CD14-positive monocyte (primary cell): ENCODE results near the gene WWC1. TPM values are rescaled to one million over a fixed set of nuclear protein-coding genes. Genes with fewer than 3 reads are reported as not detected.

Experiments used
- DNase-seq, 3 donors: peaks; one replicate each; pipeline ENCODE4 v3.0.0-alpha.2; 2011 to 2022
- H2AFZ ChIP-seq: 2 replicates; pipeline ENCODE4 v1.6.0; 2012; ENCODE audit warnings: mild to moderate bottlenecking, low read depth, low read length, inconsistent platforms; ENCODE audit not compliant: insufficient read depth, poor library complexity, severe bottlenecking
- H3K27ac ChIP-seq, 2 donors: 1 replicate in 1 of 2; 2 replicates in 1 of 2; pipeline ENCODE4 v1.5.1; 2012 to 2013; ENCODE audit warnings: low read length in 2 of 2, control low read depth in 1 of 2, inconsistent platforms in 1 of 2, low read depth in 1 of 2, mild to moderate bottlenecking in 1 of 2
- H3K27me3 ChIP-seq, 2 donors: one replicate each; pipeline versions ENCODE4 v1.6.0 to v1.6.1; 2011 to 2013; ENCODE audit warnings: low read length in 2 of 2; ENCODE audit not compliant: control insufficient read depth in 2 of 2, insufficient read depth in 2 of 2
- H3K36me3 ChIP-seq, 2 donors: replicated peaks in 1 of 2; 1 replicate in 1 of 2; 2 replicates in 1 of 2; pipeline versions ENCODE4 v1.5.1 to v1.6.1; 2012 to 2013; ENCODE audit warnings: low read length in 2 of 2, control low read depth in 1 of 2, inconsistent platforms in 1 of 2, mild to moderate bottlenecking in 1 of 2; ENCODE audit not compliant: insufficient read depth in 2 of 2, control insufficient read depth in 1 of 2
- H3K4me1 ChIP-seq, 2 donors: 1 replicate in 1 of 2; 2 replicates in 1 of 2; pipeline versions ENCODE4 v1.5.1 to v1.6.1; 2012 to 2013; ENCODE audit warnings: low read length in 2 of 2, control low read depth in 1 of 2, inconsistent platforms in 1 of 2, mild to moderate bottlenecking in 1 of 2, moderate library complexity in 1 of 2; ENCODE audit not compliant: insufficient read depth in 2 of 2, control insufficient read depth in 1 of 2
- H3K4me2 ChIP-seq: replicated peaks from 2 replicates; pipeline ENCODE3; 2012; ENCODE audit warnings: low read length, moderate library complexity, mild to moderate bottlenecking; ENCODE audit not compliant: poor library complexity, severe bottlenecking; ENCODE audit errors: extremely low read depth
- H3K4me3 ChIP-seq, 3 experiments: fragments of 200-600 bp in 1 of 3; sonication (generic) in 1 of 3; replicated peaks in 1 of 3; 1 replicate in 2 of 3; 2 replicates in 1 of 3; pipeline ENCODE4 v1.5.1; 2011 to 2013; ENCODE audit warnings: low read length in 3 of 3, mild to moderate bottlenecking in 3 of 3, control low read depth in 2 of 3, low read depth in 2 of 3, inconsistent platforms in 1 of 3, moderate library complexity in 1 of 3
- H3K79me2 ChIP-seq: 2 replicates; pipeline ENCODE4 v1.6.0; 2012; ENCODE audit warnings: mild to moderate bottlenecking, control low read depth, inconsistent platforms, low read length, moderate library complexity; ENCODE audit not compliant: insufficient read depth
- H3K9ac ChIP-seq: 2 replicates; pipeline ENCODE4 v1.6.0; 2017; ENCODE audit warnings: low read length, mild to moderate bottlenecking; ENCODE audit not compliant: insufficient read depth, poor library complexity, severe bottlenecking
- H3K9me3 ChIP-seq, 2 donors: replicated peaks in 1 of 2; 1 replicate in 1 of 2; 2 replicates in 1 of 2; pipeline versions ENCODE4 v1.5.1 to v1.6.1; 2012 to 2013; ENCODE audit warnings: low read length in 2 of 2, control low read depth in 1 of 2; ENCODE audit not compliant: control insufficient read depth in 1 of 2, insufficient read depth in 1 of 2
- H4K20me1 ChIP-seq: 2 replicates; pipeline ENCODE4 v1.6.0; 2012; ENCODE audit warnings: mild to moderate bottlenecking, low read length, control low read depth, moderate library complexity; ENCODE audit not compliant: insufficient read depth
- H3K27ac Mint-ChIP-seq, 7 donors: one replicate each; pipeline ENCODE4 v1.8.0; 2020; ENCODE audit warnings: mild to moderate bottlenecking in 7 of 7, mixed read lengths in 7 of 7, moderate library complexity in 6 of 7, inconsistent platforms in 2 of 7
- H3K27me3 Mint-ChIP-seq, 3 donors: one replicate each; pipeline ENCODE4 v1.8.0; 2021 to 2022; ENCODE audit warnings: low read depth in 3 of 3, mild to moderate bottlenecking in 3 of 3, mixed read lengths in 3 of 3, moderate library complexity in 3 of 3, inconsistent platforms in 1 of 3
- H3K36me3 Mint-ChIP-seq, 2 donors: one replicate each; pipeline ENCODE4 v1.8.0; 2020; ENCODE audit warnings: mixed read lengths in 2 of 2, inconsistent platforms in 1 of 2, mild to moderate bottlenecking in 1 of 2
- H3K4me1 Mint-ChIP-seq: one replicate; pipeline ENCODE4 v1.8.0; 2020; ENCODE audit warnings: mild to moderate bottlenecking, mixed read lengths
- H3K4me3 Mint-ChIP-seq, 2 donors: one replicate each; pipeline ENCODE4 v1.8.0; 2020; ENCODE audit warnings: mild to moderate bottlenecking in 2 of 2, mixed read lengths in 2 of 2, moderate library complexity in 1 of 2
- H3K9me3 Mint-ChIP-seq, 7 donors: one replicate each; pipeline ENCODE4 v1.8.0; 2020 to 2022; ENCODE audit warnings: mixed read lengths in 7 of 7, mild to moderate bottlenecking in 6 of 7, moderate library complexity in 6 of 7, inconsistent platforms in 2 of 7
- WGBS: methylation state at CpG from one replicate; pipeline ENCODE4 v1.1.5; 2013; ENCODE audit warnings: missing lambda C conversion rate; ENCODE audit not compliant: insufficient coverage; 5-methylcytosine and 5-hydroxymethylcytosine counted together
- intact Hi-C, 2 donors: fragments of 100-400 bp; cut with micrococcal nuclease; formaldehyde crosslinking; loops; one replicate each; pipeline versions ENCODE4 v1.15.0 to v1.15.1; 2023
- polyA plus RNA-seq, 3 donors: library from polyadenylated mRNA; depleted of rRNA in 1 of 3; unstranded in 2 of 3; stranded (reverse) in 1 of 3; fragments of 300-500 nt in 2 of 3; fragments of >200 nt in 1 of 3; fragmentation: Illumina TruSeq in 2 of 3; gene quantifications; 1 replicate in 2 of 3; 2 replicates in 1 of 3; pipeline ENCODE4 v1.2.3, GENCODE V29; 2012 to 2021
- TF ChIP-seq, protein P1 (sequence below): fragments of 200-600 bp; IDR thresholded peaks from one replicate; pipeline ENCODE4 v1.8.0; 2022; ENCODE audit warnings: antibody characterized with exemption, mild to moderate bottlenecking

The WWC1 gene
- polyA plus RNA-seq, 3 donors, result not detected

DNA sequence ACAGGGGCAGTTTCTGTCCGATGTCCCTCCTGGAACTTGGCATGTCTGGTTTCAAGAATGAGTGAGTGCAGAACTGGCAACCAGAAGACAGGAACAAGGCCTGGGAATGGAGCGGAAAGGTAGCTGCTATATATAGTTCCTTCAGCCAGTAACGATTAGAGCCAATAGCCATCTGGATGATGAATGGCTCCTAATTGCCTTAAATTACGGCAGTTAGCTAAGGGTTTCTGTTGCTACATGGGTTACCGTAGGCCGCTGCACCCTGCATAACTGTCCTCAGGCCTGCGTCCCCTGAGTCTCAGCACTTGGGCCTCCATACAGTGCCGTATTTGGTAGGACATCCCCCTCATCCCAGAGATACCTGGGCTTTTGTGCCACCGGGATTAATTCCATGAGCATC is 29.4 kb downstream of the WWC1 start:
- Mint-ChIP-seq H3K4me3 (no peak overlapping the region), H3K4me1 (peaks cover 17% of the 10 kb centered on the region), H3K27ac (no peak overlapping the region), H3K27me3 (peaks cover 0 to 4% (median 0%) of the 10 kb centered on the region in 3 donors), H3K36me3 (no peaks in the 10 kb centered on the region), H3K9me3 (no peaks in the 10 kb centered on the region)
- no peak for DNase-seq
- no peak overlapping the region for H3K9ac ChIP-seq
- no peak overlapping the region for H3K4me3 ChIP-seq
- no peaks in the 10 kb centered on the region for H3K36me3 ChIP-seq
- no peak overlapping the region for H3K27ac ChIP-seq
- H3K79me2 ChIP-seq, result no peaks in the 10 kb centered on the region
- no peak overlapping the region for H3K4me2 ChIP-seq
- no peaks in the 10 kb centered on the region for H3K9me3 ChIP-seq
- H2AFZ ChIP-seq, result no peak overlapping the region
- intact Hi-C loops, result no loop called here
- H3K4me1 ChIP-seq, result no peaks in the 10 kb centered on the region
- no peaks in the 10 kb centered on the region for H3K27me3 ChIP-seq
- no peaks in the 10 kb centered on the region for H4K20me1 ChIP-seq
- TF ChIP-seq, protein P1, sequence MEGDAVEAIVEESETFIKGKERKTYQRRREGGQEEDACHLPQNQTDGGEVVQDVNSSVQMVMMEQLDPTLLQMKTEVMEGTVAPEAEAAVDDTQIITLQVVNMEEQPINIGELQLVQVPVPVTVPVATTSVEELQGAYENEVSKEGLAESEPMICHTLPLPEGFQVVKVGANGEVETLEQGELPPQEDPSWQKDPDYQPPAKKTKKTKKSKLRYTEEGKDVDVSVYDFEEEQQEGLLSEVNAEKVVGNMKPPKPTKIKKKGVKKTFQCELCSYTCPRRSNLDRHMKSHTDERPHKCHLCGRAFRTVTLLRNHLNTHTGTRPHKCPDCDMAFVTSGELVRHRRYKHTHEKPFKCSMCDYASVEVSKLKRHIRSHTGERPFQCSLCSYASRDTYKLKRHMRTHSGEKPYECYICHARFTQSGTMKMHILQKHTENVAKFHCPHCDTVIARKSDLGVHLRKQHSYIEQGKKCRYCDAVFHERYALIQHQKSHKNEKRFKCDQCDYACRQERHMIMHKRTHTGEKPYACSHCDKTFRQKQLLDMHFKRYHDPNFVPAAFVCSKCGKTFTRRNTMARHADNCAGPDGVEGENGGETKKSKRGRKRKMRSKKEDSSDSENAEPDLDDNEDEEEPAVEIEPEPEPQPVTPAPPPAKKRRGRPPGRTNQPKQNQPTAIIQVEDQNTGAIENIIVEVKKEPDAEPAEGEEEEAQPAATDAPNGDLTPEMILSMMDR, result no peak
- WGBS, result 92% methylated on average over 7 of the region's 9 CpGs

DNA sequence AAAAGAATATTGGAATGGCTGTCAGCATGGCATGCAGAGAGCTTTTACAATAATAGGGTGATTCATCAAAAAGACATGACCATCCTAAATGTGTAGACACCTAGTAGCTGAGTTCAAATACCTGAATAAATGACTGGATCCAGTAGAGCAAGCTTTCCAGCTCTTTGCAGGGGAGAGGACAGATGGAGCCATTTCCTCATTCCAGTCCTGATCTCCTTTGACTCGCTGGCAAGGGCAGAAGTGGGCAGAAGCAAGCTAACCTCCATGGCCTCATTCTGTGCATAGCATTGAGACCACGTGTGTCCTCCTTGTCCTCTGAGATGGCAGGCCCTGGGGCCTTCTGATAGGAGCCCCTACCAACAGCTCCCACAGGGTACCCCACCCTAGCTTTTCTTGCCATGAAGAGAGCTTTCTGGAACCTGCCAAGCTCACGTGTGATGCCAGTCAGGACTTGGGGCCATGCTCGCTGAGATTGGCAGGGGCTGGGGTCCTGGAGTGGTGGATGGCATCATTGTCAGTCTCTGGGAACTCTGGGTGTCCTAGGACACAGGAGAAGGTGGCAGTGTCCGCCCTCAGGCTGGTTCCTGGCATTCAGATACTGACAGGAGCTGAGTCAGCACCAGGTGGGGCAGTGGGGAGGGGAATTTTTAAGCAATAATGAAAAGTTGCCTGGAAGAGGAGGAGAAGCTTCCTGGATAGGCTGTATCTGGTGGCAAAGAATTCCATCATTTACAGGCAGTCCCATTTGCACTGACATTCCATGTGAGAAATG is 33.6 kb downstream of the WWC1 start:
- Histone ChIP-seq H3K27ac (no peak overlapping the region), H4K20me1 (no peaks in the 10 kb centered on the region), H3K4me1 (no peaks in the 10 kb centered on the region), H3K9ac (no peak overlapping the region), H2AFZ (no peak overlapping the region), H3K9me3 (no peaks in the 10 kb centered on the region), H3K4me2 (no peak overlapping the region), H3K27me3 (no peaks in the 10 kb centered on the region), H3K79me2 (no peaks in the 10 kb centered on the region), H3K36me3 (no peaks in the 10 kb centered on the region), H3K4me3 (no peak overlapping the region)
- intact Hi-C loops, result no loop called here
- peaks cover 0 to 1% (median 0%) of the 10 kb centered on the region in 7 donors for H3K9me3 Mint-ChIP-seq
- peaks cover 6% of the 10 kb centered on the region for H3K4me1 Mint-ChIP-seq
- TF ChIP-seq, protein P1, result no peak
- 86% methylated on average over 5 of the region's 5 CpGs for WGBS
- peaks cover 0 to 6% (median 4%) of the 10 kb centered on the region in 3 donors for H3K27me3 Mint-ChIP-seq
- no peak for DNase-seq
- H3K4me3 Mint-ChIP-seq, result no peak overlapping the region
- H3K27ac Mint-ChIP-seq, result no peak overlapping the region
- no peaks in the 10 kb centered on the region for H3K36me3 Mint-ChIP-seq
